ENCODE results near the gene TECR. TPM values are rescaled to one million over a fixed set of nuclear protein-coding genes. Genes with fewer than 3 reads are reported as not detected.

The TECR gene
- total and polyA plus RNA-seq, 2 of the 13 experiments (the other 11 are each of a cell fraction or from before 2014, with no cell fraction given), result 54.9 to 121 TPM

DNA sequence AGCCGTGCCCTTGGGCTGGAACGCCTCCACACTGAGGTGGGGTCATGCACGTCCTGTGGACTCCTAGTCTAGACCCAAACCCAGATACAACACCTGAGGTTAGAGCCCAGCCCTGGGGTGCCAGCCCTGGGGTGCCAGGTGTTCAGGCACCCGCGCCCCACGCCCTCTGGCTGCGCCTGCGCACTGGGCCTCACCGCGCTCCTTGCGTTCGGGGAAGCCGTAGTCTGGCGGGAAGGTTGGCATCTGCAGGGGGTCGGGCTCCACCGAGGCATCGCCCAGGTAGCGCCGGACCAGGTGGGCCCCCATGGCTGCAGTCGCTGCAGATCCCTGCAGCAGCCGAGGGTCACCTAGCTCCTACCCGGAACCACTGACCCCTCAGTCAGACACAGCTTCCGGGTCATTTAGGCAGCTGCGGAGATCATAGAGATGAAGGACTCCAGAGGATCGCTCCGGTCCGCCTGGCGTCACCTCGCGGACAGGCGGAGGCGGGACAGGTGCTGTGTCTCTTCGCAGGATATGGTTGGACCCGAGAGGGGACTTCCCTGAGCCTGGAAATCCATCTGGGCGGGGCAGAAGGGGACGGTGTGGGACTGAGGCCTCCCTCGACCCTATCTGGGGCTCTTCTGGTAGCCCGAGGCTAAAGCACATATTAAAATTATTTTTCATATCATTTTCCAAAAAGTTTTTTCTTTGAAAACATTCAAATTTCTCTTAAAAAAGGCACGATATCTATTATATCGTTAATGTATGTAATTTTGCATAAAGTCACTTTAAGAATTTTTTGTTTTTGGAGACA is 42.5 kb downstream of the TECR start, which contains the start of gene NDUFB7 (continued):
- TF ChIP-seq, protein P1, sequence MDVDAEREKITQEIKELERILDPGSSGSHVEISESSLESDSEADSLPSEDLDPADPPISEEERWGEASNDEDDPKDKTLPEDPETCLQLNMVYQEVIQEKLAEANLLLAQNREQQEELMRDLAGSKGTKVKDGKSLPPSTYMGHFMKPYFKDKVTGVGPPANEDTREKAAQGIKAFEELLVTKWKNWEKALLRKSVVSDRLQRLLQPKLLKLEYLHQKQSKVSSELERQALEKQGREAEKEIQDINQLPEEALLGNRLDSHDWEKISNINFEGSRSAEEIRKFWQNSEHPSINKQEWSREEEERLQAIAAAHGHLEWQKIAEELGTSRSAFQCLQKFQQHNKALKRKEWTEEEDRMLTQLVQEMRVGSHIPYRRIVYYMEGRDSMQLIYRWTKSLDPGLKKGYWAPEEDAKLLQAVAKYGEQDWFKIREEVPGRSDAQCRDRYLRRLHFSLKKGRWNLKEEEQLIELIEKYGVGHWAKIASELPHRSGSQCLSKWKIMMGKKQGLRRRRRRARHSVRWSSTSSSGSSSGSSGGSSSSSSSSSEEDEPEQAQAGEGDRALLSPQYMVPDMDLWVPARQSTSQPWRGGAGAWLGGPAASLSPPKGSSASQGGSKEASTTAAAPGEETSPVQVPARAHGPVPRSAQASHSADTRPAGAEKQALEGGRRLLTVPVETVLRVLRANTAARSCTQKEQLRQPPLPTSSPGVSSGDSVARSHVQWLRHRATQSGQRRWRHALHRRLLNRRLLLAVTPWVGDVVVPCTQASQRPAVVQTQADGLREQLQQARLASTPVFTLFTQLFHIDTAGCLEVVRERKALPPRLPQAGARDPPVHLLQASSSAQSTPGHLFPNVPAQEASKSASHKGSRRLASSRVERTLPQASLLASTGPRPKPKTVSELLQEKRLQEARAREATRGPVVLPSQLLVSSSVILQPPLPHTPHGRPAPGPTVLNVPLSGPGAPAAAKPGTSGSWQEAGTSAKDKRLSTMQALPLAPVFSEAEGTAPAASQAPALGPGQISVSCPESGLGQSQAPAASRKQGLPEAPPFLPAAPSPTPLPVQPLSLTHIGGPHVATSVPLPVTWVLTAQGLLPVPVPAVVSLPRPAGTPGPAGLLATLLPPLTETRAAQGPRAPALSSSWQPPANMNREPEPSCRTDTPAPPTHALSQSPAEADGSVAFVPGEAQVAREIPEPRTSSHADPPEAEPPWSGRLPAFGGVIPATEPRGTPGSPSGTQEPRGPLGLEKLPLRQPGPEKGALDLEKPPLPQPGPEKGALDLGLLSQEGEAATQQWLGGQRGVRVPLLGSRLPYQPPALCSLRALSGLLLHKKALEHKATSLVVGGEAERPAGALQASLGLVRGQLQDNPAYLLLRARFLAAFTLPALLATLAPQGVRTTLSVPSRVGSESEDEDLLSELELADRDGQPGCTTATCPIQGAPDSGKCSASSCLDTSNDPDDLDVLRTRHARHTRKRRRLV (CRISPR knock-in tag; IDR thresholded peaks at IDR 0.05), result no peak
- TF ChIP-seq, protein P2, sequence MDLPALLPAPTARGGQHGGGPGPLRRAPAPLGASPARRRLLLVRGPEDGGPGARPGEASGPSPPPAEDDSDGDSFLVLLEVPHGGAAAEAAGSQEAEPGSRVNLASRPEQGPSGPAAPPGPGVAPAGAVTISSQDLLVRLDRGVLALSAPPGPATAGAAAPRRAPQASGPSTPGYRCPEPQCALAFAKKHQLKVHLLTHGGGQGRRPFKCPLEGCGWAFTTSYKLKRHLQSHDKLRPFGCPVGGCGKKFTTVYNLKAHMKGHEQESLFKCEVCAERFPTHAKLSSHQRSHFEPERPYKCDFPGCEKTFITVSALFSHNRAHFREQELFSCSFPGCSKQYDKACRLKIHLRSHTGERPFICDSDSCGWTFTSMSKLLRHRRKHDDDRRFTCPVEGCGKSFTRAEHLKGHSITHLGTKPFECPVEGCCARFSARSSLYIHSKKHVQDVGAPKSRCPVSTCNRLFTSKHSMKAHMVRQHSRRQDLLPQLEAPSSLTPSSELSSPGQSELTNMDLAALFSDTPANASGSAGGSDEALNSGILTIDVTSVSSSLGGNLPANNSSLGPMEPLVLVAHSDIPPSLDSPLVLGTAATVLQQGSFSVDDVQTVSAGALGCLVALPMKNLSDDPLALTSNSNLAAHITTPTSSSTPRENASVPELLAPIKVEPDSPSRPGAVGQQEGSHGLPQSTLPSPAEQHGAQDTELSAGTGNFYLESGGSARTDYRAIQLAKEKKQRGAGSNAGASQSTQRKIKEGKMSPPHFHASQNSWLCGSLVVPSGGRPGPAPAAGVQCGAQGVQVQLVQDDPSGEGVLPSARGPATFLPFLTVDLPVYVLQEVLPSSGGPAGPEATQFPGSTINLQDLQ (CRISPR knock-in tag; IDR thresholded peaks at IDR 0.05), result peak; percentile 44; the same call in 1 of the 2 replicates
- TF ChIP-seq CHD4 (IDR thresholded peaks at IDR 0.05; ENCODE audit: borderline replicate concordance, low read length) (no peak), ATF7 (IDR thresholded peaks at IDR 0.05) (no peak), ATF7 (CRISPR knock-in tag; IDR thresholded peaks at IDR 0.05) (no peak), EZH2 (conservative IDR thresholded peaks at IDR 0.05; ENCODE audit: low read depth, low read length) (no peak), MAZ (IDR thresholded peaks at IDR 0.05; ENCODE audit: borderline replicate concordance, low read depth, low read length) (no peak), MAZ (CRISPR knock-in tag; IDR thresholded peaks at IDR 0.05; ENCODE audit: low read depth) (peak; percentile 80), KMT2A (CRISPR knock-in tag; IDR thresholded peaks at IDR 0.05) (peak; percentile 77), CHD2 (IDR thresholded peaks at IDR 0.05; ENCODE audit: low read depth, low read length) (0 out of 2 replicates have a peak, but pooled peaks have one; percentile 32), NFE2 (CRISPR knock-in tag; IDR thresholded peaks at IDR 0.05) (no peak), GLI4 (CRISPR knock-in tag; IDR thresholded peaks at IDR 0.05; ENCODE audit: borderline replicate concordance) (peak; percentile 67; the same call in 1 of the 2 replicates), ZBTB7B (CRISPR knock-in tag; IDR thresholded peaks at IDR 0.05) (peak; percentile 50; the same call in 1 of the 2 replicates), ZNF337 (CRISPR knock-in tag; IDR thresholded peaks at IDR 0.05; ENCODE audit: borderline replicate concordance, low read depth) (peak; percentile 47; the same call in 1 of the 2 replicates)
- TF ChIP-seq, protein P3, sequence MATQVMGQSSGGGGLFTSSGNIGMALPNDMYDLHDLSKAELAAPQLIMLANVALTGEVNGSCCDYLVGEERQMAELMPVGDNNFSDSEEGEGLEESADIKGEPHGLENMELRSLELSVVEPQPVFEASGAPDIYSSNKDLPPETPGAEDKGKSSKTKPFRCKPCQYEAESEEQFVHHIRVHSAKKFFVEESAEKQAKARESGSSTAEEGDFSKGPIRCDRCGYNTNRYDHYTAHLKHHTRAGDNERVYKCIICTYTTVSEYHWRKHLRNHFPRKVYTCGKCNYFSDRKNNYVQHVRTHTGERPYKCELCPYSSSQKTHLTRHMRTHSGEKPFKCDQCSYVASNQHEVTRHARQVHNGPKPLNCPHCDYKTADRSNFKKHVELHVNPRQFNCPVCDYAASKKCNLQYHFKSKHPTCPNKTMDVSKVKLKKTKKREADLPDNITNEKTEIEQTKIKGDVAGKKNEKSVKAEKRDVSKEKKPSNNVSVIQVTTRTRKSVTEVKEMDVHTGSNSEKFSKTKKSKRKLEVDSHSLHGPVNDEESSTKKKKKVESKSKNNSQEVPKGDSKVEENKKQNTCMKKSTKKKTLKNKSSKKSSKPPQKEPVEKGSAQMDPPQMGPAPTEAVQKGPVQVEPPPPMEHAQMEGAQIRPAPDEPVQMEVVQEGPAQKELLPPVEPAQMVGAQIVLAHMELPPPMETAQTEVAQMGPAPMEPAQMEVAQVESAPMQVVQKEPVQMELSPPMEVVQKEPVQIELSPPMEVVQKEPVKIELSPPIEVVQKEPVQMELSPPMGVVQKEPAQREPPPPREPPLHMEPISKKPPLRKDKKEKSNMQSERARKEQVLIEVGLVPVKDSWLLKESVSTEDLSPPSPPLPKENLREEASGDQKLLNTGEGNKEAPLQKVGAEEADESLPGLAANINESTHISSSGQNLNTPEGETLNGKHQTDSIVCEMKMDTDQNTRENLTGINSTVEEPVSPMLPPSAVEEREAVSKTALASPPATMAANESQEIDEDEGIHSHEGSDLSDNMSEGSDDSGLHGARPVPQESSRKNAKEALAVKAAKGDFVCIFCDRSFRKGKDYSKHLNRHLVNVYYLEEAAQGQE (IDR thresholded peaks at IDR 0.05; ENCODE audit: borderline replicate concordance in 1 of 2, low read depth in 1 of 2, low read length in 2 of 2), result no peak
- TF ChIP-seq, protein P4, sequence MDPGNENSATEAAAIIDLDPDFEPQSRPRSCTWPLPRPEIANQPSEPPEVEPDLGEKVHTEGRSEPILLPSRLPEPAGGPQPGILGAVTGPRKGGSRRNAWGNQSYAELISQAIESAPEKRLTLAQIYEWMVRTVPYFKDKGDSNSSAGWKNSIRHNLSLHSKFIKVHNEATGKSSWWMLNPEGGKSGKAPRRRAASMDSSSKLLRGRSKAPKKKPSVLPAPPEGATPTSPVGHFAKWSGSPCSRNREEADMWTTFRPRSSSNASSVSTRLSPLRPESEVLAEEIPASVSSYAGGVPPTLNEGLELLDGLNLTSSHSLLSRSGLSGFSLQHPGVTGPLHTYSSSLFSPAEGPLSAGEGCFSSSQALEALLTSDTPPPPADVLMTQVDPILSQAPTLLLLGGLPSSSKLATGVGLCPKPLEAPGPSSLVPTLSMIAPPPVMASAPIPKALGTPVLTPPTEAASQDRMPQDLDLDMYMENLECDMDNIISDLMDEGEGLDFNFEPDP (CRISPR knock-in tag; conservative IDR thresholded peaks at IDR 0.05), result no peak
